BJ (cell line): ENCODE measurements around the gene GRIN3B. TPM values are rescaled to one million over a fixed set of nuclear protein-coding genes. Genes with fewer than 3 reads are reported as not detected.
A peak's percentile ranks its signal among the peaks of the same experiment; 100 is the strongest.

Experiments
- CTCF ChIA-PET: fragments of 350-600 bp; formaldehyde crosslinking; extraction: SDS; loops from one replicate; lab custom pipeline; 2021; ENCODE audit warnings: antibody characterized with exemption, inconsistent platforms; lab: Yijun Ruan, JAX
- POLR2A ChIA-PET: fragments of 300-600 bp; sonication (Branson Sonifier 250); formaldehyde crosslinking; extraction: SDS; loops from one replicate; lab custom pipeline; 2021; ENCODE audit warnings: antibody characterized with exemption; lab: Charles Lee
- DNase-seq: peaks from one replicate; pipeline ENCODE4 v3.0.0-alpha.2; 2011; ENCODE audit warnings: low read depth
- H3K27me3 ChIP-seq: 2 replicates; pipeline ENCODE4 v1.6.0; 2011; ENCODE audit warnings: low read length; ENCODE audit not compliant: control insufficient read depth, insufficient read depth
- H3K36me3 ChIP-seq: 2 replicates; pipeline ENCODE4 v1.5.1; 2011; ENCODE audit warnings: low read length; ENCODE audit not compliant: control insufficient read depth, insufficient read depth
- H3K4me3 ChIP-seq: 2 replicates; pipeline ENCODE4 v1.5.1; 2011; ENCODE audit warnings: low read depth, mild to moderate bottlenecking, control low read depth, low read length
- CTCF ChIP-seq: IDR thresholded peaks from 2 replicates; pipeline ENCODE4 v1.5.1; 2011; ENCODE audit warnings: low read depth, mild to moderate bottlenecking, control low read depth, inconsistent platforms, low read length, moderate library complexity; ENCODE audit not compliant: insufficient read depth
- polyA minus RNA-seq: library from RNA; depleted of rRNA, polyadenylated mRNA; stranded (reverse); fragments of >200 nt; gene quantifications from 2 replicates; pipeline ENCODE4 v1.2.3, GENCODE V29; 2011; rRNA and poly(A)+ RNA removed
- polyA plus RNA-seq: library from polyadenylated mRNA; depleted of rRNA; stranded (reverse); fragments of >200 nt; gene quantifications from 2 replicates; pipeline ENCODE4 v1.2.3, GENCODE V29; 2011; rRNA removed

GRIN3B gene, protein sequence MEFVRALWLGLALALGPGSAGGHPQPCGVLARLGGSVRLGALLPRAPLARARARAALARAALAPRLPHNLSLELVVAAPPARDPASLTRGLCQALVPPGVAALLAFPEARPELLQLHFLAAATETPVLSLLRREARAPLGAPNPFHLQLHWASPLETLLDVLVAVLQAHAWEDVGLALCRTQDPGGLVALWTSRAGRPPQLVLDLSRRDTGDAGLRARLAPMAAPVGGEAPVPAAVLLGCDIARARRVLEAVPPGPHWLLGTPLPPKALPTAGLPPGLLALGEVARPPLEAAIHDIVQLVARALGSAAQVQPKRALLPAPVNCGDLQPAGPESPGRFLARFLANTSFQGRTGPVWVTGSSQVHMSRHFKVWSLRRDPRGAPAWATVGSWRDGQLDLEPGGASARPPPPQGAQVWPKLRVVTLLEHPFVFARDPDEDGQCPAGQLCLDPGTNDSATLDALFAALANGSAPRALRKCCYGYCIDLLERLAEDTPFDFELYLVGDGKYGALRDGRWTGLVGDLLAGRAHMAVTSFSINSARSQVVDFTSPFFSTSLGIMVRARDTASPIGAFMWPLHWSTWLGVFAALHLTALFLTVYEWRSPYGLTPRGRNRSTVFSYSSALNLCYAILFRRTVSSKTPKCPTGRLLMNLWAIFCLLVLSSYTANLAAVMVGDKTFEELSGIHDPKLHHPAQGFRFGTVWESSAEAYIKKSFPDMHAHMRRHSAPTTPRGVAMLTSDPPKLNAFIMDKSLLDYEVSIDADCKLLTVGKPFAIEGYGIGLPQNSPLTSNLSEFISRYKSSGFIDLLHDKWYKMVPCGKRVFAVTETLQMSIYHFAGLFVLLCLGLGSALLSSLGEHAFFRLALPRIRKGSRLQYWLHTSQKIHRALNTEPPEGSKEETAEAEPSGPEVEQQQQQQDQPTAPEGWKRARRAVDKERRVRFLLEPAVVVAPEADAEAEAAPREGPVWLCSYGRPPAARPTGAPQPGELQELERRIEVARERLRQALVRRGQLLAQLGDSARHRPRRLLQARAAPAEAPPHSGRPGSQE
- polyA plus RNA-seq (0.28 and 0.32 TPM in 2 replicates), polyA minus RNA-seq (0.38 TPM in 1 of 2 replicates, not detected in the other)

GRCh38 chr19:1000095-1000494 lies at the start of gene GRIN3B:
GRIN3B (plus strand) TSS chr19:1000419; CDS start chr19:1000438, 19 bp downstream.
- POLR2A ChIA-PET, result no interaction called here
- Histone ChIP-seq H3K27me3 (peaks cover 18% of the 10 kb centered on the region), H3K4me3 (peak within 1 kb of the TSS; percentile 30), H3K36me3 (no peaks in the 10 kb centered on the region)
- peak; percentile 68 for TF ChIP-seq CTCF
- CTCF ChIA-PET, result interaction anchor here (1.3 to 1.9 kb wide), 2 partner anchors 15 to 77 kb away, joined by 4 read pairs; no protein-coding TSS in a partner anchor
- no peak for DNase-seq

DNA sequence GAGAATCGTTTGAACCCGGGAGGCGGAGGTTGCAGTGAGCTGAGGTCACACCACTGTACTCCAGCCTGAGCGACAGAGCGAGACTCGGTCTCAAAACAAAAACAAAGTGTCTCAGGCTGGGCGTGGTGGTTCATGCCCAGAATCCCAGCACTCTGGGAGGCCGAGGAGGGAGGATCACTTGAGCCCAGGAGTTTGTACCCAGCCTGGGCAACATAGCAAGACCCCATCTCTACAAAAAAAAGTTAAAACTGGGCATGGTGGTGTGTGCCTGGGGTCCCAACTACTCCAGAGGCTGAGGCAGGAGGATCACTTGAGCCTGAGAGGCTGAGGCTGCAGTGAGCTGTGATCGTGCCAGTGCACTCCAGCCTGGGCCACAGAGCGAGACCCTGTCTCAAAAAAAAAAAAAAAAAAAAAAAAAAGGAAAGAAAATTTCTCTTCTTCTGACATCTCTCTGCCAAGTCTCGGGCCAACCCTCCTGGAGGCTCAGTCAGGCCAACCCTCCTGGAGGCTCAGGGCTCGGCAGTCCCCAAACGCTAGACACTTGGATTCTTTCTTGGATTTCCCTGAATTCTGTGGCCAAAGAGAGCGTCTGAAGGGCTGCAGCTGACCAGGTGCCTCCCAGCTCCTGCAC lies 48.1 kb upstream of the GRIN3B start:
- CTCF ChIA-PET, result no interaction called here
- POLR2A ChIA-PET, result no interaction called here
- no peak for TF ChIP-seq CTCF
- H3K27me3 ChIP-seq, result no peaks in the 10 kb centered on the region
- peaks cover 13% of the 10 kb centered on the region for H3K36me3 ChIP-seq
- DNase-seq, result no peak
- no peak overlapping the region for H3K4me3 ChIP-seq

DNA sequence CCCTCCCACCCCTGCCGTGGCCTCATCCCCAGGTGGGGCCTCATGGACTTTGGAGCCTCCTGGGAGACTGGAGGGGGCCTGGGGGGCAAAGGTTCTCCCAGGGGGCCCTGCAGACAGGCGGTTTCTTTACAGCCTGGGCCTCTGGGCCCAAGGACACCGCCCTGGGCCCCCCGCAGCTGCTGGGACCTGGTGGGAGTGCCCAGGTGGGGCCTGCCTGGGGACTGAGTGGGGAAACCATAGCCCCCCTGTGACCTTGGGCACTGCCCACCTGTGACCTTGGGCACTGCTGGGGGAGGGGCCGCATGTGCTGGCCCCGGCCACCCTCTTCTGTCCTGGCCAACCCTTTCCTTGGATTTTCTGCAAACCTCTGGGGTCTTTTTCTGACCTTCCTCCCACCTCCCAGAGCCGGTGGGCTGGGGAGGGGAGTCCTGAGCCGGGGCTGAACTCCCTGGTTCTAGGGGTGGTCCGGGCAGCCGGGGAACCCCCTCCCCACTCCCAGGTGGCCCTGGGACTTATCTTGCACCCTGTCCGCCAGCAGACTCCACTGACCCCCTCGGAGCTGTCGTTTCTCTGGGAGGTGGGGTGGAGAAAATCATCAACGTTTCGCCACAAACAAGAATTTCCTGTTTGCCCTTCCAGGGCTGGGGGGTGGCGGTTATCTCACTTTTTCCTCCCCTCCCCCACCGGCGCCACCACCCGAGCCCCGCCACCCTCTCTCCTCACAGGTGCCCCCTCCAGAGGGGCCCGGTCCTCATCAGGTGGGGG lies 47.4 kb upstream of the GRIN3B start:
- H3K36me3 ChIP-seq, result peaks cover 7% of the 10 kb centered on the region
- ChIA-PET POLR2A (no interaction called here), CTCF (no interaction called here)
- TF ChIP-seq CTCF, result no peak
- peak overlapping the region; percentile 16 for H3K4me3 ChIP-seq
- no peaks in the 10 kb centered on the region for H3K27me3 ChIP-seq
- no peak for DNase-seq

DNA sequence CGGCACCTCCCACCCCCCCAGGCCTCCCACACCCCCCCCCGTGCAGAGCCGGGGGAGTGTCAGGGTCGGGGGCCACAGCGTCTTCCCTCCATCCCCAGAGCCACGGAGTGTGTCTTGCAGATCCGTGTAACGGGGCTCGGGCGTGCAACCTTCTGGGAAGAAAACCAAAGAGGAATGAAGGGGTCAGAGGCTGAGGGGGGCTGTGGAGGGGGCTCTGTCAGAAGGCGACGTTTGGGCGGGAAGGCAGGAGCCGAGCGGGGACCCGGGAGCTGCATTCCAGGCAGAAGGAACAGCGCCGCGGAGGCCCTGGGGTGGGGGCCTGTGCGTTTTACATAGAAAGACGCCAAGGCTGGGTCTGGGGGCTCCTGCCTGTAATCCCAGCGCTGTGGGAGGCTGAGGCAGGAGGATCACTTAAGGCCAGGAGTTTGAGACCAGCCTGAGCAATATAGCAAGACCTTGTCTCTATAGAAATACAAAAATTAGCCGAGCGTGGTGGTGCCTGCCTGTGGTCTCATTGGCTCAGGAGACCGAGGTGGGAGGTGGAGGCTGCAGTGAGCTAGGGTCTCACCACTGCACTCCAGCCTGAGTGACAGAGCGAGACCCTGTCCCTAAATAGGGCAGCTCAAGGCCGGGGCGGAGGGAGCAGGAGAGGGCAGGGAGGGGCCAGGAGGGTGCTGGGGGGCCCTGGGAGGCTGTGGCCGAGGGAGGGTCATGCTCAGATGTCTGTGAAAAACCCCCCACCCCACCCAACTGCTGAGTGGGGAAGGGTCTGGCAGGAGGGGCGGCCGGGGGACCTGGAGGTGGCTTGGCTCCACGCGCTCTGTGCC lies 46.6 kb upstream of the GRIN3B start:
- TF ChIP-seq CTCF, result no peak
- POLR2A ChIA-PET, result no interaction called here
- peaks cover 3% of the 10 kb centered on the region for H3K36me3 ChIP-seq
- DNase-seq, result no peak
- H3K27me3 ChIP-seq, result no peaks in the 10 kb centered on the region
- CTCF ChIA-PET, result interaction anchor here (0.7 kb wide), 1 partner anchor 31 kb away, joined by 3 read pairs; no protein-coding TSS in a partner anchor
- no peak overlapping the region for H3K4me3 ChIP-seq
